Omental fat pad (tissue), 4 donors: ENCODE data around the gene LRRC59. TPM values are rescaled to one million over a fixed set of nuclear protein-coding genes. Genes with fewer than 3 reads are reported as not detected.
"Not testable (repeated sequence)": the region's sequence is repeated elsewhere in the genome, so short reads cannot be mapped to it uniquely, and the experiment has no call there.

ENCODE experiments used
- ATAC-seq: fragments of 150-250 bp; one replicate; pipeline ENCODE4 v1.9.1; 2016; ENCODE audit warnings: mild to moderate bottlenecking, moderate library complexity; ENCODE audit not compliant: low FRiP score
- DNase-seq: peaks from one replicate; pipeline ENCODE4 v3.0.0-alpha.2; 2019; ENCODE audit warnings: low spot score
- CTCF ChIP-seq, 3 donors: fragments of 450-650 bp; IDR thresholded peaks; one replicate each; pipeline ENCODE4 v1.5.1; 2016 to 2017; ENCODE audit warnings: antibody characterized with exemption in 3 of 3, mild to moderate bottlenecking in 3 of 3, moderate library complexity in 2 of 3
- small RNA-seq: library from RNA; depleted of rRNA; stranded (forward); fragments of <200 nt; gene quantifications from one replicate; pipeline ENCODE3, GENCODE V24; 2016
- total RNA-seq, 4 donors: library from RNA; depleted of rRNA; stranded (reverse); fragments of >200 nt; gene quantifications; one replicate each; pipeline ENCODE4 v1.1.0, GENCODE V29; 2016

The LRRC59 gene
- total RNA-seq, 4 donors from 2014 or later = 53.6 to 193 (median 102) TPM

GRCh38 chr17:50337956-50338355, 59.4 kb downstream of the LRRC59 start:
- TF ChIP-seq CTCF (IDR thresholded peaks at IDR 0.05) = no peak
- no peak for ATAC-seq
- no peak for DNase-seq

- ATAC-seq, DNase-seq: not testable (repeated sequence)
These were observed 63.8 kb downstream of the LRRC59 start for GRCh38 chr17:50333291-50334057.

GRCh38 chr17:50332196-50332595, 65.1 kb downstream of the LRRC59 start:
- ATAC-seq (no peak), DNase-seq (no peak)
- TF ChIP-seq CTCF (IDR thresholded peaks at IDR 0.05) = no peak

Small RNAs within 50 kb of the gene (small RNA-seq; reads per million reads assigned to genes)
- not detected for gene RF00019

Other genes with a start within 250 kb of the LRRC59 start
- 10 to 100 TPM; 16.6 to 38.0 (median 25.6) TPM for gene PPP1R9B, start 246.8 kb downstream of the LRRC59 start, total RNA-seq
- 1 to 10 TPM in 3 of 4 donors, not detected in 1; 1.1 to 4.9 (median 2.6) TPM for gene SGCA, start 231.5 kb downstream of the LRRC59 start, total RNA-seq
- 10 to 100 TPM; 21.2 to 57.9 (median 43.6) TPM for gene COL1A1, start 195.9 kb downstream of the LRRC59 start, total RNA-seq
- under 1 TPM in 1 of 4 donors, not detected in 3; 0.93 TPM for gene TMEM92, start 123.1 kb downstream of the LRRC59 start, total RNA-seq
- gene XYLT2, start 51.4 kb downstream of the LRRC59 start, total RNA-seq = 10 to 100 TPM in 3 of 4 donors, 1 to 10 TPM in 1; 8.4 to 23.2 (median 16.5) TPM
- gene MRPL27, start 24.3 kb downstream of the LRRC59 start, total RNA-seq = 10 to 100 TPM; 48.9 to 71.0 (median 61.7) TPM
- gene EME1, start 24.3 kb downstream of the LRRC59 start, total RNA-seq = 1 to 10 TPM in 1 of 4 donors, not detected in 3; 1.1 TPM
- 100 to 1,000 TPM in 1 of 4 donors, 10 to 100 TPM in 3; 36.6 to 140 (median 65.3) TPM for gene ACSF2, start 28.7 kb upstream of the LRRC59 start, total RNA-seq
- gene CHAD, start 71.4 kb upstream of the LRRC59 start, total RNA-seq = not detected
- 10 to 100 TPM; 18.7 to 25.9 (median 23.4) TPM for gene RSAD1, start 81.3 kb upstream of the LRRC59 start, total RNA-seq
- gene MYCBPAP, start 110.9 kb upstream of the LRRC59 start, total RNA-seq = 1 to 10 TPM in 2 of 4 donors, under 1 TPM in 1, not detected in 1; 0.36 to 1.9 (median 1.0) TPM
- gene EPN3, start 135.2 kb upstream of the LRRC59 start, total RNA-seq = not detected
- gene SPATA20, start 149.7 kb upstream of the LRRC59 start, total RNA-seq = 10 to 100 TPM; 42.8 to 65.1 (median 49.4) TPM
- gene CACNA1G, start 163.2 kb upstream of the LRRC59 start, total RNA-seq = 1 to 10 TPM in 2 of 4 donors, under 1 TPM in 2; 0.32 to 3.8 (median 1.2) TPM
- gene ABCC3, start 237.4 kb upstream of the LRRC59 start, total RNA-seq = 10 to 100 TPM in 2 of 4 donors, 1 to 10 TPM in 2; 2.8 to 19.9 (median 11.1) TPM